Raji (cell line): ENCODE data around the gene NRIP1.

Experiments
- POLR2A ChIP-seq: IDR thresholded peaks from 2 replicates; pipeline ENCODE4 v1.6.1; 2011; ENCODE audit warnings: low read depth, low read length, control low read depth; ENCODE audit not compliant: insufficient read depth

The NRIP1 gene, protein sequence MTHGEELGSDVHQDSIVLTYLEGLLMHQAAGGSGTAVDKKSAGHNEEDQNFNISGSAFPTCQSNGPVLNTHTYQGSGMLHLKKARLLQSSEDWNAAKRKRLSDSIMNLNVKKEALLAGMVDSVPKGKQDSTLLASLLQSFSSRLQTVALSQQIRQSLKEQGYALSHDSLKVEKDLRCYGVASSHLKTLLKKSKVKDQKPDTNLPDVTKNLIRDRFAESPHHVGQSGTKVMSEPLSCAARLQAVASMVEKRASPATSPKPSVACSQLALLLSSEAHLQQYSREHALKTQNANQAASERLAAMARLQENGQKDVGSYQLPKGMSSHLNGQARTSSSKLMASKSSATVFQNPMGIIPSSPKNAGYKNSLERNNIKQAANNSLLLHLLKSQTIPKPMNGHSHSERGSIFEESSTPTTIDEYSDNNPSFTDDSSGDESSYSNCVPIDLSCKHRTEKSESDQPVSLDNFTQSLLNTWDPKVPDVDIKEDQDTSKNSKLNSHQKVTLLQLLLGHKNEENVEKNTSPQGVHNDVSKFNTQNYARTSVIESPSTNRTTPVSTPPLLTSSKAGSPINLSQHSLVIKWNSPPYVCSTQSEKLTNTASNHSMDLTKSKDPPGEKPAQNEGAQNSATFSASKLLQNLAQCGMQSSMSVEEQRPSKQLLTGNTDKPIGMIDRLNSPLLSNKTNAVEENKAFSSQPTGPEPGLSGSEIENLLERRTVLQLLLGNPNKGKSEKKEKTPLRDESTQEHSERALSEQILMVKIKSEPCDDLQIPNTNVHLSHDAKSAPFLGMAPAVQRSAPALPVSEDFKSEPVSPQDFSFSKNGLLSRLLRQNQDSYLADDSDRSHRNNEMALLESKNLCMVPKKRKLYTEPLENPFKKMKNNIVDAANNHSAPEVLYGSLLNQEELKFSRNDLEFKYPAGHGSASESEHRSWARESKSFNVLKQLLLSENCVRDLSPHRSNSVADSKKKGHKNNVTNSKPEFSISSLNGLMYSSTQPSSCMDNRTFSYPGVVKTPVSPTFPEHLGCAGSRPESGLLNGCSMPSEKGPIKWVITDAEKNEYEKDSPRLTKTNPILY (N-terminal part only)

DNA sequence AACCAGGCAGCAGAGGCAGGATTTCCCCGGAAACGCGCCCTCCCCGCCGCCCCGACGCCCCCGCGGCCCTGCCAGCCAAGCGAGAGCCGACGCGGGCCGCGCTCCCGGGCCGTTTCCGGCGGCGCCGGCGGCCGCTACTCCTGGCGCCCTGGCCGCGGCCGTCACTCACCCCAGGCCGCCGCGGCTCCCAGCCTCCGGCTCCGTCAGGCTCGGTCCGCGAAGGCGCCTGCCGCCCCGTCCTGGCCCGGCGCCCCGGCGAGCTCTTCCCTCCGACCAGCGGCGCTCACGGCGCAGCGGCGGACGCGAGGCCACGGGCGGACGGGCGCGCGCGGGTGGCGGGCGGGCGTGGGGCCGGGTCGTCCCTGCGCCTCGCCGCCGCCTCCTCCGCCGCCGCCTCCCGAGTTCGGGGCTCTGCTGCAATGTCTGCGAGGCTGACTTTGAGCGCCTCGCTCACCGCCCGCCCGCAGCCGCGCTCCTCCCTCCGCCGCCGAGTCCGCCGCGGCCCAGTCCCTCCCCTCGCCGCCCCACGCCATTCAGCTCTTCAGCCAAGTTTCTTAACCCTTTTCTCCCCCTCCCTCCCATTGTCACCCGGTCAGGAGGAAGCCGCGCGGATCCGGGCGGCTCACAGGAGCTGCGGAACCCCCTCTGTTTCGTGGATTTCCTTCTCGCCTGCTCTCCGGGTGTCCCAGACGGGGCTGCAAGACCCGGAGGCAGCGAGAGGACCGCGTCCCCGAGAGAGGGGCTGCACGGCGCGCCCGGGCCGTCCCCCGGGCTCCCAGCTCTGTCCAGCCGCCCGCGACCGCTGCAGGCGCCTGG is at the start of gene NRIP1:
Gene NRIP1 (minus strand): TSS at position 425 of the 816 bp plus-strand sequence. CDS start 96,808 bp downstream, outside the sequence.
- no peak for TF ChIP-seq POLR2A

DNA sequence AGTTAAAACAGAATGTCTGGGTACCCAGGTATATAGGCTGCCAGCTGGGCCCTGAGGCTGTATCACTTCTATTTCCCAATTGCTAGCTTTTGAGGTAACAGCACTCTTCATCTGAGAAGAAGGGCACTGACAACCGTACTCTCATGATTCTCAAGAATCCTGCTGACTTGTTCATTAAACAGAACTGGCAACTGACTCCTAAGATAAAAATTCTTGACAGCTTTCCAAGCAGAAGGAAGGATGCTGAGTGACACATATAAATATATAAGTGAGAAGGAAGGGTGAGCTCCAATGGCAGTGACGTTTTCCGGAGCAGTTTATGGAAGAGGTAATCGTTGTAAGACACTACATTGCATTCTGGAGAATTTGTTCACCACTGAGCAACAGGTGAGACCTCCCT is 48.1 kb upstream of the NRIP1 start:
- TF ChIP-seq POLR2A = no peak

DNA sequence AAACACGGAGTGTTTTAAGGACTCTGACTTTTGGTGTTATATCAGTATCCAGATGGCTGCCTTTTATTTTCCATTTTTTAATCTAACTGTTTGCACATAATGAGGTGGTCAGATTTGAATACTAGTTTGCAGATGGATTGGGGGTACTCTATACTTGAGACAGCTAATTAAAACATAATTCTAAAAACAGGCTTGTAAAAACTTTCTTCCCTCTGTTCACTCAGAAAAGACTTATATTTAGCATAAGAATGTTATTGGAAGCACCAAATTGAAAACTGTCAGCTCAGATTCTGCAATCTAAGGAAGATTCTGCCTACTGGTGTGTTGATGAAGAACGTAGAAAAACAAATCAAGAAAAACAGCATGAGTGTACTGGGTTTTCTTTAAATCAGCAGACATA is 44.0 kb upstream of the NRIP1 start:
- no peak for TF ChIP-seq POLR2A

DNA sequence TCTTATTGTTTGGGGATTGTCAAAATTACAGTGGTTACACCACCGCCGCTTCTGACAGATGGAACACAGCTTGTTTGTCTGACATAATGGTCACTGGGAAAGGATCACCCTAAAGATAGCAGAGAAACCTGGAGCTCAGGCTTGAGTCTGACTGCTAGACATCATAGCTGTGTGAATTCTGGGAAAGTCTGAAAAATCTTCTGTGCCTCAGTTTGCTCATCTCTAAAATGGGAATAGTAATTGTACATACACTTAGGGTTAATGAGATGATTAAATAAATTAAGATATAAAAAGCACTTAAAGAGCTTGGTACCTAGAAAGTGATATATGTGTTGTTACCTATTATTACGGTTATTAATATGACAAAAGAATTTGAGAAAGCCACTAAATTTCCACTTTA is 39.7 kb upstream of the NRIP1 start:
- TF ChIP-seq POLR2A = no peak

DNA sequence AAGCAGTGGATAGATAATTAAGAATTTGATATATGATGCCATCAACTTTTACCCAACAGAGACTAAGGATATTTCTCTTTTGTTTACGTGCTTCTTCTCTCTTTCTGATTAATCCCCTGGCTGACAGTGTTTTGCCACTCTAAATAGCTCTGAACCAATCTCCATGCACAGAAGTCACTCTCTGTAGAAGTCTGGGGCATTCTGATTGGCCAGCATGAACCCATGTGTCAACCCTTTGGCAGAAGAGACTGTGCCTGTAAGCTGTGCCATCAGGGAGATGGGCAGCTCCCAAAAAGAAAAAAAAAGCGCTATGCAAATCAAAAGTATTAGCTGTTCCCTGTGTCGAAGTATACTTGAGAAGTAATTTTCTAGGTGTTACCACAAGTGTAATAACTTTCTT is 34.1 kb upstream of the NRIP1 start:
- TF ChIP-seq POLR2A = no peak

DNA sequence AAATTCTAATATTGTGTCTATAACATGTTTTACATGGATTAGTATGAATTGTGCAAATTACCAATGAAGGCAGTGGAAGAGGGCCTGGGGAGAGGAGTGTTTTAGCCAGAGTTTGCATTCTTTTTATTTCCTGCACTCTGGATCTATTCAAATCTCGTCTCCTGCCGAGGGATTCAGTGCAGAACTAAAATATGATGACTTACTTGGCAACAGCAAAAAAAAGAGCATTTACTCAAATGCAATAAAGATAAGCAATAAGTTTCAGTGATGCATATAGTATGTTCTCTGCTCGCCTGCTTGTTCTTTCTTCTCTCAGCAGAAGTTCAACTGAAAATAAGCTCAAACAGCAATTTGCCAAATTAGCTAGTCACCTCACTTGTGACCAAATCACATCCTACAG is 33.4 kb upstream of the NRIP1 start:
- no peak for TF ChIP-seq POLR2A

DNA sequence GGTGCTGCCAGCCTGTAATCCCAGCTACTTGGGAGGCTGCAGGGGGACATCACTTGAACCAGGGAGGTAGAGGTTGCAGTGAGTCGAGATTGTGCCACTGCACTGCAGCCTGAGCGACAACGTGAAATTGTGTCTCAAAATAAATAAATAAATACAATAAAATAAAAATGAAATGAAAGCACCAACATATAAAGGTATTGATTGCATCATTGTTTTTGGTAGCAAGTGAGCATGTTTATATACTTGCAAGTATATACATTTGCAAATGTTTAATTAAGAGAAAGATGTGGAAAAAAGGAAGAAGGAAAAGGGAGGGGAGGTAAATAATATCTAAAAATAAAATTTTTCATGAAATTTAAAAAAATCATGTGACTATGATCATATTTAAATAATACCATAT is 32.8 kb upstream of the NRIP1 start:
- TF ChIP-seq POLR2A = no peak

DNA sequence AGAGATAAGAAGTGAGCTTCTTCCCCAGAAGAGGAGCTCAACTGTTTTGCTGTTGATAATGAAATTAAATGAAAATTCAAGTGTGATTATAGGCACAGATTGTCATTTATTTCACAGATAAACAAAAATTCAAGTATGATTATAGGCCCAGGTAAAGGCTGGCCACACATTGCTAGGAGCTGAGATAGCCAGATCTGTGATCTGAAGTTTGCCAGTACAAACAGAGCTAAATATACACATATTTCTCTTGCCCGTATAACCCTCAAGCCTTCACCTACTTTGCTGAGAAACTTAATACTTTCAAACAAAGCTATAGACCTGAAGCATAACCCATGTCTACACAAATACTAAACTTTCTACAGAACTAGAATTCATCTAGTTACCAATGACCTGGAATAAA is 31.3 kb upstream of the NRIP1 start:
- no peak for TF ChIP-seq POLR2A

GRCh38 chr21:15095326-15095725 is 30.5 kb upstream of the NRIP1 start:
- no peak for TF ChIP-seq POLR2A

GRCh38 chr21:15094706-15095105 is 29.9 kb upstream of the NRIP1 start:
- TF ChIP-seq POLR2A = no peak

DNA sequence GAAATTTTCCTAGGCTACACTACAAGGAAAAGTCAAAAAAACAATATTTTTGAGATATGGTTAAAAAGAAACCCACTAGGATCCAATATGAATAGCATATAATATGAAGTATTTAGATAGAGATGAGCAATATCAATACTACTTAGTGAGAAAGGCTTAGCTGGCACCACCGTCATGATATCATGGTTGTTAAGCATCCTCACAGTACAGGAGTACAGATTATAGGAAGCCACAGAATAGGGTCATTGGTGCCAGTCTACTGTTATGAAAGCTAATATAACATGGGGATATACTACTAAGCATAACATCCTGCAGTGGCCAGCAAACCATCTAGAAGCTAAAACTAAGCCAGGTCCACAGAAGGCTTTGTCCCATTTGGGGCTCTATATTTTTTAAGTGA is 28.4 kb upstream of the NRIP1 start:
- no peak for TF ChIP-seq POLR2A

DNA sequence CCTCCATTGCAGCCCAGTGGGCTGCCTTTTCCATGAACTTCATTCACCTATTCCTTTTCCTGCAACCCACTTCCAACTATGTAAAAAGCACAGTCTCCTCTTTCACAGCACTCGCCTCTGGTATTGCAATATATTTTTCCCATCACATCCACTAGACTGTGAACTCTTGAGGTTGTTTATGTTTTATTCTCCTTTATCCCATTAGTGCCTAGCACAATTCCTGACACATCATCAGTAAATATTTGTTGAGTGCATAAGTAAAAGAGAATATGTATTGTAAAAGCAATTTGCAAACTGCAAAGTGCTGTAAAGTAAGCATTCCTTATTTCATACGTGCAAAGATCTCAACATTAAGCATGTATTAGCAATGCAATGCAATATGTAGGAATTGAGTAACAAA is 27.9 kb upstream of the NRIP1 start:
- TF ChIP-seq POLR2A = no peak

DNA sequence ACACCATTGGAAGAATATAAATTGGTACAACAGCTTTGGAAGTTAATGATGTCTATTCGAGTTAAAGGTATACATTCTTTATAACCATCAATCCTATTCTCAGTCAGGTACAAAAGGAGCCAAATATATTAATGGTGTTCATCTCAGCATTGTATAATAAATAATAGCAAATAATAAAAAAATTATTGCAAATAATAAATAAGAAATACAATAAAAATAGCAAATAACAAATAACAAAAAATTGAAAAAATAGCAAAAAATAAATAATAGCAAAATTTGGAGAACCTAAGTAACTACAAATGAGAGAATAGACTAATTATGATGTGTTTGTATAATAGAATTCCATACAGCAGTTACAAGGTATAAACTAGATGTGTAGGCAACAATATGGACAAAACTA is 25.6 kb upstream of the NRIP1 start:
- no peak for TF ChIP-seq POLR2A

DNA sequence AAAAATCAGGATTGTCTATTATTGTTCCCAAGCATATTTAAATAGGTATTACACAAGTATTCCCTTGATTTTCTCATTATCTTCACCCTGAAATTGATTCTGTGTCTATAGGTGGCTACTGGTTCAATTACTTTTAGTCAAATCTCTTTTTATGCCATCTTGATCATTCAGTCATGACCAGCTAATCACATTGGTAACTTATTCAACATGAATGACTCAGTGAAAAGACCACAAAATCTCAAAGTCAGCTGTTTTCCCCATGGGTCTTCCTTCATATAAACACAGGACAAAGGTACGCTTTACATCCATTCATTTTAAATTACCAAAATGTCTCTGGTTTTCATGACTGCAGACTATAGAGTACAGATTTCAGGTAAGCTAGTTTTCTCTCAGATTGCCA is 23.7 kb upstream of the NRIP1 start:
- TF ChIP-seq POLR2A = no peak

DNA sequence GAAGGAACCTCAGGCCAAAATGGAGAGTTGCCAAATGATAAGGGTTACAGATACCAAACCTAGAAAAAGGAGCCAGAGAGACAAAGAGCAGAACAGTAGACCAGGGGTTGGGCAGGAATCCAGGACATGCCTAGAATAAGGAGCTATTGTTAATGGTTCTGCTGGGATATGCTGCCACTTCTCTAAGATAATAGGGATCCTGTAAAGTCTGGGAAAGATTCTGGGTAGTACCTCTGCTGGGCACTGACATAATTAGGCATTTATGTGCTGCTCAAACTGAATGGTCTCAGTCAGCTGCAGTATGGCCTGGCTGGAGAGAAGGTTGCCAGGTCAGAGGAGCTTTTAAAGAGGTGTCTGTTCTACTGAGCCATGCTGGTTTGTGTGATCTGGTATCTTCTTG is 19.9 kb upstream of the NRIP1 start:
- TF ChIP-seq POLR2A = no peak
